GM23338 (cell line): ENCODE results near the gene MLLT6.

Experiments
- CTCF ChIP-seq, 2 experiments: fragments of 200-600 bp in 1 of 2; sonication (generic) in 1 of 2; conservative IDR thresholded peaks; 2 replicates each; pipeline versions ENCODE4 v1.5.1 to v1.6.1; 2016 to 2017; ENCODE audit warnings: antibody characterized with exemption in 2 of 2, low read depth in 2 of 2, mild to moderate bottlenecking in 2 of 2, moderate library complexity in 1 of 2
- JUNB ChIP-seq: IDR thresholded peaks from one replicate; pipeline ENCODE4 v1.6.1; 2016; ENCODE audit warnings: antibody characterized with exemption; ENCODE audit not compliant: unreplicated experiment
- POLR2AphosphoS5 ChIP-seq: IDR thresholded peaks from 2 replicates; pipeline ENCODE4 v1.6.1; 2016; ENCODE audit warnings: antibody characterized with exemption, low read depth
- REST ChIP-seq: IDR thresholded peaks from one replicate; pipeline ENCODE4 v1.6.1; 2018; ENCODE audit warnings: antibody characterized with exemption; ENCODE audit not compliant: unreplicated experiment

- no peak for TF ChIP-seq CTCF (conservative IDR thresholded peaks at IDR 0.05; ENCODE audit: low read depth in 2 of 2)
- TF ChIP-seq REST: no peak
- TF ChIP-seq POLR2AphosphoS5: 0 out of 2 replicates have a peak, but pooled peaks have one; percentile 37
- TF ChIP-seq JUNB: no peak
These were observed 15.0 kb downstream of the MLLT6 start for GRCh38 chr17:38719943-38720641.
